HG03060 (cell line): ENCODE measurements around the gene DDX23.

ENCODE experiments used
- ATAC-seq: cut with Tn5 transposase; IDR thresholded peaks from one replicate; pipeline ENCODE4 v1.9.1; 2021; ENCODE audit warnings: low read depth, moderate number of reproducible peaks; ENCODE audit not compliant: unreplicated experiment

DDX23 gene

DNA sequence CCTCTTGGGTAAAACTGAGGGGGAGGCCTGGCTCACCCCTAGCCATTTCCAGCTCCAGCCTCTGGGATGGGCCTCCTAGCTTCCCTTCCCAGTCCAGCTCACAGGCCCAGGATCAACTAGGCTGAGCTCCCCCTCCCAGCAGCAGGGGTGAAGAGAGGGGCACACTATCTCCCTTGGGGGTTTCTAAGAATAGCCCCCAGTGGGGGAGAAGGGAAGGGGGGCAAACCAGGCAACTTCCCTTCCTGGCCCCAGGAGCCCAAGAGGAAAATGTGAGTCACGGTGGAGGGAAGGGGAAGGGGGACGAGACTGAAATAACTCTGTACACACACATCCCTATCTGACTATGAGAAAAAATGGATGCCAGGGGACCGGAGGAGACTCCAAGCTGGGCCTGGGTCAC, 72.1 kb downstream of the DDX23 start:
- no peak for ATAC-seq
